ENCODE measurements around the gene ZBTB4.
A peak's percentile ranks its signal among the peaks of the same experiment; 100 is the strongest.

Gene ZBTB4, protein sequence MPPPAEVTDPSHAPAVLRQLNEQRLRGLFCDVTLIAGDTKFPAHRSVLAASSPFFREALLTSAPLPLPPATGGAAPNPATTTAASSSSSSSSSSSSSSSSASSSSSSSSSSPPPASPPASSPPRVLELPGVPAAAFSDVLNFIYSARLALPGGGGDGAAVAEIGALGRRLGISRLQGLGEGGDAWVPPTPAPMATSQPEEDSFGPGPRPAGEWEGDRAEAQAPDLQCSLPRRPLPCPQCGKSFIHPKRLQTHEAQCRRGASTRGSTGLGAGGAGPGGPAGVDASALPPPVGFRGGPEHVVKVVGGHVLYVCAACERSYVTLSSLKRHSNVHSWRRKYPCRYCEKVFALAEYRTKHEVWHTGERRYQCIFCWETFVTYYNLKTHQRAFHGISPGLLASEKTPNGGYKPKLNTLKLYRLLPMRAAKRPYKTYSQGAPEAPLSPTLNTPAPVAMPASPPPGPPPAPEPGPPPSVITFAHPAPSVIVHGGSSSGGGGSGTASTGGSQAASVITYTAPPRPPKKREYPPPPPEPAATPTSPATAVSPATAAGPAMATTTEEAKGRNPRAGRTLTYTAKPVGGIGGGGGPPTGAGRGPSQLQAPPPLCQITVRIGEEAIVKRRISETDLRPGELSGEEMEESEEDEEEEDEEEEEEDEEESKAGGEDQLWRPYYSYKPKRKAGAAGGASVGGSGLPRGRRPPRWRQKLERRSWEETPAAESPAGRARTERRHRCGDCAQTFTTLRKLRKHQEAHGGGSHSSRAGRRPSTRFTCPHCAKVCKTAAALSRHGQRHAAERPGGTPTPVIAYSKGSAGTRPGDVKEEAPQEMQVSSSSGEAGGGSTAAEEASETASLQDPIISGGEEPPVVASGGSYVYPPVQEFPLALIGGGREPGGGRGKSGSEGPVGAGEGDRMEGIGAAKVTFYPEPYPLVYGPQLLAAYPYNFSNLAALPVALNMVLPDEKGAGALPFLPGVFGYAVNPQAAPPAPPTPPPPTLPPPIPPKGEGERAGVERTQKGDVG

DNA sequence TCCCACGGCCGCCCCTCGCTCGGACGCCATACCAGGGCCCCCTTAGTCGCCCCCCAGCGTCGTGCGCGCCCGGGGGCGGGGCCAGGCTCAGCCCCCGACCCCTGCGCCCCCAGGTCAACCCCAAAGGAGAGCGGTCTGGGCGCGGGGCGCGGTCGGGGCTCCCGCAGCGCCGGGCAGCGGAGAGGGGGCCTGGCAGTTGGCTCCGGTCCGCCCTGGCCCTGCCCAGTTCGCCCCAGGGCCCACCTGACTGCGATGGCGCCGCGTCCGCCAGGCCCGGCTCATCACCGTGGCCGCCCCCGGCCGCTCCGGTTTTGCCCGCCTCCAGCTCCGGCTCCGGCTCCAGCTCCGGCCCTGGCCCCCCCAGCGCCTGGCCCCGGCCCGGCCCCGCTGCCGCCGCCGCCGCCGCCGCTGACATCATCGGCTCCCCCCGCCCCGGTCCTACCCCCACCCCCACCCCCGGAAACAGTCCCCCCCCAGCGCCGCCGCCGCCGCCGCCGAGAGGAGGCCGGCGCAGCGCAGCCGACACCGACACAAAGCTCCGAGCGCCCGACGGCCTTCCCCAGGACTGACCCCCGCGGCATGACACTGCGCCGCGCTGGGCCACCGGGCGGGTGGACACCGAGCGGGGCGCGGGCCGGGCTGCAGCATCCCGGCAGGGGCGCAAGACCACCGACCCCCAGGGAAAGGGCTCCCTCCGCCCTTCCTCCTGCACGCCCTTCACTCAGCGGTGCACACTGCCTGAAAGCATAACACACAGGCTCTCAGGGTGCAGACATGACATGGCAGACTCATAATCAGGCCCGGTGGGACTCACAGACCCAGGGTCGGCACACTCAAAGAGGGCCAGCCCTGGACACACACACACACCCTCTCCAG, at the start of gene ZBTB4:
Gene ZBTB4, minus strand, starts transcription at position 419 of the 876 bp plus-strand sequence. CDS start 12,830 bp downstream, outside the sequence.
- DNase-seq (ENCODE audit: low read depth): peak; percentile 79
- peak within 1 kb of the TSS; percentile 98 for H3K9ac ChIP-seq (ENCODE audit: low read length)

DNA sequence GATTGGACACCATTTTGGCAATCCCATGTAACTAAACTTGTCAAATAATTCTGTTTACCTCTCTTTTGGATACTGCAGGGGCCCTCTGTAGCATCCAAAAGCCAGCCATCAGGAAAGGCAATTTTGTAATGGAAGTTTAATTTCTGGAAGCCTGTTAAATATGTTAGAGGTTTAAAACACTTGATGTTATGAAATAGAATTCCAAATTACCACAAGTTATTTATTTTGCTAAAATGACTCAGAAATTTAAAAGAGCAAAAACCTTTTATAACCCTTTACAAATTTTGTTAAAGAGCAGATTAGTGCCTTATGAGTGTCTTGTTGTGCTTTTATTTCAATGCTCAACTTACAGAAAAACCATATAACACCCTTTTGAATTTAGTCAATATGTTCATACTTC, 49.4 kb upstream of the ZBTB4 start:
- no peaks in the 10 kb centered on the region for H3K36me3 ChIP-seq (ENCODE audit: control insufficient read depth, insufficient read depth, low read length, severe bottlenecking)
- peaks cover 25% of the 10 kb centered on the region for H3K9me3 ChIP-seq (ENCODE audit: control insufficient read depth, low read length)
- no peak overlapping the region for H3K4me3 ChIP-seq (ENCODE audit: low read length)
- no peaks in the 10 kb centered on the region for H3K27me3 ChIP-seq (replicated peaks; ENCODE audit: control insufficient read depth, insufficient read depth, low read length)
- DNase-seq (ENCODE audit: low read depth): no peak
- no peaks in the 10 kb centered on the region for H3K4me1 ChIP-seq (ENCODE audit: control insufficient read depth, insufficient read depth, low read length)
- no peak overlapping the region for H3K9ac ChIP-seq (ENCODE audit: low read length)

More for the DNA sequence above, at the start of gene ZBTB4:
- peaks cover 50% of the 10 kb centered on the region for H3K4me1 ChIP-seq (ENCODE audit: control insufficient read depth, insufficient read depth, low read length)
- peak within 1 kb of the TSS; percentile 88 for H3K4me3 ChIP-seq (ENCODE audit: low read length)
- no peaks in the 10 kb centered on the region for H3K9me3 ChIP-seq (ENCODE audit: control insufficient read depth, low read length)
- H3K36me3 ChIP-seq (ENCODE audit: control insufficient read depth, insufficient read depth, low read length, severe bottlenecking): no peaks in the 10 kb centered on the region
- H3K27me3 ChIP-seq (replicated peaks; ENCODE audit: control insufficient read depth, insufficient read depth, low read length): no peaks in the 10 kb centered on the region

DNA sequence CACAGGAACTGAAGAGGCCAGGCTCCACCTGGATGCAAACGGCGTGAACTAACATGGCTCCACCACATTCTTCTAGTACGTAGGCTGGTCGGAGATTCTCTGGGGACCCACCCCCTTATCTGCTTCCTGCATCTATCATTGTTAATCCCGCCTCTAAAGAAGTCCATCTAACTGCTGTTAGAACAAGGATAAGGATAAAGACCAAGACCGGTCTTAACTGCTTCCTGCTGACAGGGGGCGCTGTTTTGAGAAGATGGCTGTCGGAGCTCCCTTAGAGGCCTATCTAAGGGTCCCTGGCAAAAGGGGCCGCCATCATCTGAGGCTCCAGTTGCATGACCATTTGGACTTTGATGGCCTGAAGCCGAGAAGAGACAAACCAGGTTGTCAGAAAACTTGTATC, 43.6 kb upstream of the ZBTB4 start:
- Histone ChIP-seq H3K9me3 (ENCODE audit: control insufficient read depth, low read length) (peaks cover 4% of the 10 kb centered on the region), H3K36me3 (ENCODE audit: control insufficient read depth, insufficient read depth, low read length, severe bottlenecking) (no peaks in the 10 kb centered on the region), H3K4me1 (ENCODE audit: control insufficient read depth, insufficient read depth, low read length) (no peaks in the 10 kb centered on the region), H3K27me3 (replicated peaks; ENCODE audit: control insufficient read depth, insufficient read depth, low read length) (no peaks in the 10 kb centered on the region), H3K4me3 (ENCODE audit: low read length) (no peak overlapping the region), H3K9ac (ENCODE audit: low read length) (no peak overlapping the region)
- peak; percentile 14 for DNase-seq (ENCODE audit: low read depth)

DNA sequence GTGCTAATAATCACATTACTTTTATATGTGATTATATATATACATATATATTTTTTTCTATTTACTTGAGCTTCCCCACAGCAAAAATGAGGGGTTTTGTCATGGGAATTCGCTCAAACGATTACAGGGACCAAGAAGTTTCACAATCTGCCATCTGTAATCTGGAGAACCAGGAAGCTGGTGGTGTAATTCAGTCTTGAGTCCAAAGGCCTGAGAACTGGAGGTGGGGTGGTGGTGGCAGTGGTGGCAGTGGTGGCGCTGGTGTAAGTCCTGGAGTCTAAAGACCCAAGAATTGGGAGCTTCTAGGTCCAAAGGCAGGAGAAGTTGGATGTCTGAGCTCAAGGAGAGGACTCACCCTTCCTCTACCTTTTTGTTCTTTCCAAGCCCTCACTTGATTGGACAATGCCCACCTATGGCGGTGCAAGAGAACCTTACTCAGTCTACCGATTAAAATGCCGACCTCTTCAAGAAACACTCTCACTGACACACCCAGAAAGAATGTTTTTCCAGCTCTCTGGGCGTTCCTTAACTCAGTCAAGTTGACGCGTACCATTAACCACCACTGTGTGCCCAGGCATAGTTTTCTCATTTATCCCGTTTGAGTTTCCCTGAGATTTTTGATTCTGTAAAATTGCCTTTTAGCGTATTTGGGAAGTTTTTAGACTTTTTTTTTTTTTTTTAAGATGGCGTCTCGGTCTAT, 36.6 kb upstream of the ZBTB4 start:
- no peak overlapping the region for H3K9ac ChIP-seq (ENCODE audit: low read length)
- H3K27me3 ChIP-seq (replicated peaks; ENCODE audit: control insufficient read depth, insufficient read depth, low read length): no peaks in the 10 kb centered on the region
- DNase-seq (ENCODE audit: low read depth): no peak
- no peak overlapping the region for H3K4me3 ChIP-seq (ENCODE audit: low read length)
- H3K9me3 ChIP-seq (ENCODE audit: control insufficient read depth, low read length): no peaks in the 10 kb centered on the region
- peaks cover 13% of the 10 kb centered on the region for H3K4me1 ChIP-seq (ENCODE audit: control insufficient read depth, insufficient read depth, low read length)
- peaks cover 35% of the 10 kb centered on the region for H3K36me3 ChIP-seq (ENCODE audit: control insufficient read depth, insufficient read depth, low read length, severe bottlenecking)

DNA sequence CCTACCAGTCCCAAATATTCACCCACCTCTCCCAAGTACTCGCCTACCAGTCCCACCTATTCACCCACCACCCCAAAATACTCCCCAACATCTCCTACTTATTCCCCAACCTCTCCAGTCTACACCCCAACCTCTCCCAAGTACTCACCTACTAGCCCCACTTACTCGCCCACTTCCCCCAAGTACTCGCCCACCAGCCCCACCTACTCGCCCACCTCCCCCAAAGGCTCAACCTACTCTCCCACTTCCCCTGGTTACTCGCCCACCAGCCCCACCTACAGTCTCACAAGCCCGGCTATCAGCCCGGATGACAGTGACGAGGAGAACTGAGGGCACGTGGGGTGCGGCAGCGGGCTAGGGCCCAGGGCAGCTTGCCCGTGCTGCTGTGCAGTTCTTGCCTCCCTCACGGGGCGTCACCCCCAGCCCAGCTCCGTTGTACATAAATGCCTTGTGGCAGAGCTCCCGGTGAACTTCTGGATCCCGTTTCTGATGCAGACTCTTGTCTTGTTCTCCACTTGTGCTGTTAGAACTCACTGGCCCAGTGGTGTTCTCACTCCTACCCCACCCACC, 34.5 kb upstream of the ZBTB4 start:
- Histone ChIP-seq H3K9ac (ENCODE audit: low read length) (no peak overlapping the region), H3K4me3 (ENCODE audit: low read length) (no peak overlapping the region), H3K4me1 (ENCODE audit: control insufficient read depth, insufficient read depth, low read length) (peaks cover 13% of the 10 kb centered on the region), H3K9me3 (ENCODE audit: control insufficient read depth, low read length) (no peaks in the 10 kb centered on the region), H3K27me3 (replicated peaks; ENCODE audit: control insufficient read depth, insufficient read depth, low read length) (no peaks in the 10 kb centered on the region), H3K36me3 (ENCODE audit: control insufficient read depth, insufficient read depth, low read length, severe bottlenecking) (peaks cover 55% of the 10 kb centered on the region)
- DNase-seq (ENCODE audit: low read depth): no peak

DNA sequence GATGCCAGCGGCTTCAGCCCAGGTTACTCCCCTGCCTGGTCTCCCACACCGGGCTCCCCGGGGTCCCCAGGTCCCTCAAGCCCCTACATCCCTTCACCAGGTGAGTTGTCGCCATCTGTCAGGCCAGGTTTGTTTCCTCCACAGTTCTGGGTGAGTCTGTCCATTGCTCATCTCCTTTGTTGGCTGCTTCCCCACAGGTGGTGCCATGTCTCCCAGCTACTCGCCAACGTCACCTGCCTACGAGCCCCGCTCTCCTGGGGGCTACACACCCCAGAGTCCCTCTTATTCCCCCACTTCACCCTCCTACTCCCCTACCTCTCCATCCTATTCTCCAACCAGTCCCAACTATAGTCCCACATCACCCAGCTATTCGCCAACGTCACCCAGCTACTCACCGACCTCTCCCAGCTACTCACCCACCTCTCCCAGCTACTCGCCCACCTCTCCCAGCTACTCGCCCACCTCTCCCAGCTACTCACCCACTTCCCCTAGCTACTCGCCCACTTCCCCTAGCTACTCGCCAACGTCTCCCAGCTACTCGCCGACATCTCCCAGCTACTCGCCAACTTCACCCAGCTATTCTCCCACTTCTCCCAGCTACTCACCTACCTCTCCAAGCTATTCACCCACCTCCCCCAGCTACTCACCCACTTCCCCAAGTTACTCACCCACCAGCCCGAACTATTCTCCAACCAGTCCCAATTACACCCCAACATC, 33.6 kb upstream of the ZBTB4 start:
- Histone ChIP-seq H3K36me3 (ENCODE audit: control insufficient read depth, insufficient read depth, low read length, severe bottlenecking) (peaks cover 65% of the 10 kb centered on the region), H3K4me3 (ENCODE audit: low read length) (no peak overlapping the region), H3K9me3 (ENCODE audit: control insufficient read depth, low read length) (no peaks in the 10 kb centered on the region), H3K9ac (ENCODE audit: low read length) (no peak overlapping the region), H3K27me3 (replicated peaks; ENCODE audit: control insufficient read depth, insufficient read depth, low read length) (no peaks in the 10 kb centered on the region), H3K4me1 (ENCODE audit: control insufficient read depth, insufficient read depth, low read length) (peaks cover 13% of the 10 kb centered on the region)
- DNase-seq (ENCODE audit: low read depth): no peak

DNA sequence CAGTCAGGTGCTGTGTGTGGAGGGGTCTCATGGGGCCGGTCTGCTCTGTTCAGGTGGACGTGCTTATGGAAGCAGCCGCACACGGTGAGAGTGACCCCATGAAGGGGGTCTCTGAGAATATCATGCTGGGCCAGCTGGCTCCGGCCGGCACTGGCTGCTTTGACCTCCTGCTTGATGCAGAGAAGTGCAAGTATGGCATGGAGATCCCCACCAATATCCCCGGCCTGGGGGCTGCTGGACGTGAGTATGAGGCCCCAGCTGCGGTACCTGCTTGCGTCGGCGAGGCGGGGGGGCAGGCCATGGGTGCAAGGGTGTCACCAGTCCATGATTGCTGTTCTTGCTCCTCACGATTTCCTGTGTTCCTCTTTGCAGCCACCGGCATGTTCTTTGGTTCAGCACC, 32.7 kb upstream of the ZBTB4 start:
- H3K36me3 ChIP-seq (ENCODE audit: control insufficient read depth, insufficient read depth, low read length, severe bottlenecking): peaks cover 74% of the 10 kb centered on the region

DNA sequence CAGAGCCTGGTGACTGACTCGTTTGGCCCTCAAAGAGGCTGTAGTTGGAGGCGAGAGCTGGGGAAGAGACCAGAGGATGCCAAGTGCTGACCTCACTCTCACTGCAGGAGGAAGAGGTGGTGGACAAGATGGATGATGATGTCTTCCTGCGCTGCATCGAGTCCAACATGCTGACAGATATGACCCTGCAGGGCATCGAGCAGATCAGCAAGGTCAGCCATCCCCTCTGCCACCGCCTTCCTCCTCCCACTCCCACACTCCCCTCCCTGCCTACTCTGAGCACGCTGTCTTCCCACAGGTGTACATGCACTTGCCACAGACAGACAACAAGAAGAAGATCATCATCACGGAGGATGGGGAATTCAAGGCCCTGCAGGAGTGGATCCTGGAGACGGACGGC, 31.7 kb upstream of the ZBTB4 start:
- Histone ChIP-seq H3K4me3 (ENCODE audit: low read length) (no peak overlapping the region), H3K9me3 (ENCODE audit: control insufficient read depth, low read length) (no peaks in the 10 kb centered on the region), H3K9ac (ENCODE audit: low read length) (no peak overlapping the region), H3K36me3 (ENCODE audit: control insufficient read depth, insufficient read depth, low read length, severe bottlenecking) (peaks cover 84% of the 10 kb centered on the region), H3K4me1 (ENCODE audit: control insufficient read depth, insufficient read depth, low read length) (peaks cover 13% of the 10 kb centered on the region), H3K27me3 (replicated peaks; ENCODE audit: control insufficient read depth, insufficient read depth, low read length) (no peaks in the 10 kb centered on the region)
- DNase-seq (ENCODE audit: low read depth): no peak

More for the DNA sequence above, 32.7 kb upstream of the ZBTB4 start:
- no peak for DNase-seq (ENCODE audit: low read depth)
- Histone ChIP-seq H3K27me3 (replicated peaks; ENCODE audit: control insufficient read depth, insufficient read depth, low read length) (no peaks in the 10 kb centered on the region), H3K4me3 (ENCODE audit: low read length) (no peak overlapping the region), H3K9ac (ENCODE audit: low read length) (no peak overlapping the region), H3K4me1 (ENCODE audit: control insufficient read depth, insufficient read depth, low read length) (peaks cover 13% of the 10 kb centered on the region), H3K9me3 (ENCODE audit: control insufficient read depth, low read length) (no peaks in the 10 kb centered on the region)

DNA sequence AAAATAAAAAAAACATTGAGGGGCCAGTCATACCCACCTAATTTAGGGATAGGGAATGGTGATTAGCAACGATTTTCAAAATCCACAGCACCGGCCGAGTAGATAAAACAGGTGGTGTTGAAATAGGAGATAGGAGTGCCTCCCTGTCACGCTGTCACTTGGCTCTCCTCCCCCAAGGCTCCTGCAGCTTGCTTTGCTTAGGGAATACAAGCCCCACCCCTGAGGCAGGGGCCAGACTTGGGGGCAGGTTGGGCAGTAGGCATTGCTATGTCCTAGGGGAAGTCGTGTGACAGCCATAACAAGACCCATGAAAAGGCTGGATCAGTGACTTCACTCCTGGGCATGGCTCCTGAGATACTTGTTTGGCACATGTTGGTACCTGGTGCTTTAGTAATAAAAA, 30.5 kb upstream of the ZBTB4 start:
- peaks cover 94% of the 10 kb centered on the region for H3K36me3 ChIP-seq (ENCODE audit: control insufficient read depth, insufficient read depth, low read length, severe bottlenecking)

More for the DNA sequence above, 30.5 kb upstream of the ZBTB4 start:
- no peak overlapping the region for H3K4me3 ChIP-seq (ENCODE audit: low read length)
- H3K27me3 ChIP-seq (replicated peaks; ENCODE audit: control insufficient read depth, insufficient read depth, low read length): no peaks in the 10 kb centered on the region
- H3K9ac ChIP-seq (ENCODE audit: low read length): no peak overlapping the region
- peaks cover 6% of the 10 kb centered on the region for H3K4me1 ChIP-seq (ENCODE audit: control insufficient read depth, insufficient read depth, low read length)
- DNase-seq (ENCODE audit: low read depth): no peak
- no peaks in the 10 kb centered on the region for H3K9me3 ChIP-seq (ENCODE audit: control insufficient read depth, low read length)
